HG02642 (cell line): Measurements from ENCODE around the gene RPS2.

Experiments used
- ATAC-seq: cut with Tn5 transposase; IDR thresholded peaks from one replicate; pipeline ENCODE4 v1.9.1; 2021; ENCODE audit warnings: mild to moderate bottlenecking; ENCODE audit not compliant: unreplicated experiment, poor library complexity

Gene RPS2

DNA sequence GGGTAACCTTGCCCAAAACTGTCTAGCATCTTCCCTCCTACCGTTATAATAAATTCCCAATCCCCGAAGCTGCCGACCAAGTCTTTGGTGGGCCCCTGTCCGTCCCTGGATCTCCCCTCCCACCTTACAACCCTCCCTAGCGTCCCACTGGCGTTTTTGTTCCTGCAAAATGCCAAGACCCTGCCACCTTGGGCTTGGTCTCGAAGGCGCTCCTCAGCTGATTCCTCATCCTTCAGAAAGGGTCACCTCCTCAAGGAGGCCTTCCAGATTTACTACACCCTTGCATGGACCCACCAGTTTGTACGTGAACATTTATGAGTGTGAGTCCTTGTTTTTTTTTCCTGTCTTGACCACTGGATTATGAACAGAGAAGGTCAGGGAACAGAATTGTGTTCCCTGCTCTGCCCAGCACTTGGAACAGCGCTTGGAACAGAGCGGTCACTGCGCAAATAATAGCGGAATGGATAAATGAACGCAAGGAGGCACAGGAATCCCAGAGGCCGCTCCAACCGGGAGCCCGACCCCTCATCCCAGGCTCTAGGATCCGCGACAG lies 18.4 kb upstream of the RPS2 start:
- ATAC-seq = no peak

DNA sequence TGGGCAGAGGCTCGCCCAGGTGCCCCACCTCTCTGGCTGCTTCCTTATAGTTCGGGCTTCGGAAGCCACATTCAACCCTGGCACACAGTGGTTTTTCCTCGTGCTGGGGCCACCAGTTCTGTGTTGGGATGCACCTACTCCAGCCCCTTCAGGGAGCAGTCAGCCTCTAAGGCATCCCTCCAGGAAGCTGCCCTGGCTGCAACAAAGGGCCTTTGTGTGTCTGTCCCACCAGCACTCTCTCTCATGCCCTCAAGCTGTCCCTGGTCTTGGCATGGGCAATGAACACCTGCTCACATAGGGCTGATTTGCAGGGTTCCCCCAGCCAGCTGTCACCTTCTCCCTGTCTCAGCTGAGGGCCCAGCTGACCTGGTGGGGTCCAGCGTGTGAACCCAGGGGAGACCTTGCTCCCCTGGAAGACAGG lies 17.4 kb upstream of the RPS2 start:
- ATAC-seq = no peak

DNA sequence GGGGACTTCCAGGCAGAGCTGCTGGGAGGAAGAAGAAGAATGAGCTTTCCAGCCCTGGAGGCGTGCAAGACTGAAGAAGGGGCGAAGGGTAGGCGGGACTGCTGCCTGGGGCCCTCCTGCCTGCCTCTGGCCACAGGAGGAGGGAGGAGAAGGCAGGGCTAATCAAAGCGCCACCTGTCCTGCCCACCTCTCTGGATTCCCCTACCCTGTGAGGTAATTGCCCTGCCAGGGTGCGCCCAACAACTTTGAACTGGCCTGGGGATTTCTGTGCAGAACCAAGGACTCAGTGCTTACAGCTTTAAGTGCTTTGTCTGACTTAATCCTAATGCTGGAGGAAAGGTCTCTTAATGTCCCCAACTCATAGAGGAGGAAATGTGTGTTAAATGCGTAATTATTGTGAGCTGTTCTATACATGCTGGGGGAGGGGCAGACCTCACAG lies 16.8 kb upstream of the RPS2 start, which contains the start of gene NOXO1:
Gene NOXO1 (minus strand): TSS at position 72 of the 439 bp plus-strand sequence. CDS start 290 bp downstream, outside the sequence.
- ATAC-seq = no peak

DNA sequence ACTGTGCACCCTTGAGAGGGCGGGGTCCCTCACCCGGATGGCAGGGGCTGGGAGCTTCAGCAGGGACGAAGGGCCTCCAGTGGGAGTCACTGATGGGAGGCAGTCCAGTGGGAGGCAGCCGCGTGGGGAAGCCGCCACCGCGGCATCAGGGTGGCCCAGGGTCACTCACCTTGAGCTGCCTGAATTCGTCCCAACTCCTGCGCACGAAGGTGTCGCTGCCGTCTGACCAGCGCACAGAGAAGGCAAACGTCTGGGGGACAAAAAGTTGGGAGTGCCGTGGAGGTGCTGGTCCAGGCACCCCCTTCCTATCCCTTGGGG lies 16.1 kb upstream of the RPS2 start:
- ATAC-seq = no peak

DNA sequence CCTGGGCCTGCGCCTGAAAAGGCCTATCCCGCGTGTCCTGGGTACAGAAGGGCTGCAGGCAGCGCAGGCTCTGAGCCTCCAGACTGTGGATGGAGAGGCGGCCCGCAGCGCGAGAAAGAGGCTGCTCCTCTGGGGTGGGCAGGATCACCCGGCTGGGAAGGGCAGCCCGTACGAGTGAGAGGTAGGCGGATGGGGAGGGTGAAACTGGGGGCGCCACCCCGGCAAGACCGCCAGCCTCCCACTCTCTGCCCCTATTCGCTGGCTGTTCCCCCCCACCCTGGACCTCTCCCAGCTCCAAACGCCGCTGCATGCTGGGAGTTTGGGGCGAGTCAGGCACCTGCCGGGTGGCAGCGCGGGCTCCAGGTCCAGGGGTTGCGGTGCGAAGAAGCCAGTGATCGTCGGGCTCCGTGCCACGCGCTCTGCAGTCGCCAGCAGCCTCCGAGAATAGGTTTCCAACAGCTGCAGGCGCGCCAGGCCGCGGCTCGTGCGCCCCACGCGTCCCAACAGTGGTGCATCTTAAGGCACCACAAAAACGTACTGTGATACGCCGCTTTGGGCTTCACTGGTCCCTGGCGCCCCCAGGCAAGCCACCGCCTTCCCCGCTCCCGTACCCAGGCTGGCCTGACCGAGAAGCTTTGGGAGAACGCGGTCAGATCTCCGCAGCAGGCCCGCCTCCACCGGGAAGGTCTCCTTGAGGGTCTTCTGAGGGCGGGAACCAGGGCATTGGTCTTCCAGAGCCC lies 15.6 kb upstream of the RPS2 start:
- ATAC-seq = no peak

DNA sequence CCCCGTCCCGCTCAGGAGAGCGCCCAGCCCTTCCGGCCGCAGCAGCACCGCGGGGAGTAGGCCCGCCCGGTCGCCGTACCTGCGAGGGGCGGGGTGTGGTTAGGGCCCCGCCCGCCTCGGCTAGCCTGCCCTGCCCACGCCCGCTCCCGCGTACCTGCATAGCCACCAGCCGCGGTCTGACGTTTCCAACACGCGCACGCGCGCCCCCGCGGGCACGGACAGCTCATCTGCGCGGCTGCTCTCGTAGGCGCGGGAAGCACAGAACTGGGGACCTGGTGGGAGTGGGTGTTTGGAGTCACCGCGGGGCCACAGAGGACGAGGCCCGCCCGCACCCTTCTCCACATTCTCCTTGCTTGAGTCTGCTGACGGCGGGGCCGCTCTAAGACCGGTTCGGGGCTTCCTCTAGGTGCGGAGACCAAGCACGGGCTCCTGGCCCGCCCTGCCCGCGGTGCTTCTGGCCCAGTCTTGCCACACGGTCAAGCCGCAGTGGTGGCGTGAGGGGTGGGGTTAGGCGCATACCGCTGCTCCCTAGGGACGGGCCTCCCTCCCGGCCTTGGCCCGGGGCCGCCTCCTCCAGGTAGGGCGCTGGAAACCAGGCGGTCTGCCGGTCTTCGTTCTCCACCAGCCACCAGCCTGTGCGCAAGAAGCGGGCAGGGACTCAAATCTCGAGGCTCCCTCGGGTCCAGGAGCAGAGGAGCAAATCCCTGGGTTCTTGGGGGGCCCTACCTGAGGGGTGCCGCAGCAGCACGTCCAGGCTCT lies 14.8 kb upstream of the RPS2 start:
- ATAC-seq = no peak

DNA sequence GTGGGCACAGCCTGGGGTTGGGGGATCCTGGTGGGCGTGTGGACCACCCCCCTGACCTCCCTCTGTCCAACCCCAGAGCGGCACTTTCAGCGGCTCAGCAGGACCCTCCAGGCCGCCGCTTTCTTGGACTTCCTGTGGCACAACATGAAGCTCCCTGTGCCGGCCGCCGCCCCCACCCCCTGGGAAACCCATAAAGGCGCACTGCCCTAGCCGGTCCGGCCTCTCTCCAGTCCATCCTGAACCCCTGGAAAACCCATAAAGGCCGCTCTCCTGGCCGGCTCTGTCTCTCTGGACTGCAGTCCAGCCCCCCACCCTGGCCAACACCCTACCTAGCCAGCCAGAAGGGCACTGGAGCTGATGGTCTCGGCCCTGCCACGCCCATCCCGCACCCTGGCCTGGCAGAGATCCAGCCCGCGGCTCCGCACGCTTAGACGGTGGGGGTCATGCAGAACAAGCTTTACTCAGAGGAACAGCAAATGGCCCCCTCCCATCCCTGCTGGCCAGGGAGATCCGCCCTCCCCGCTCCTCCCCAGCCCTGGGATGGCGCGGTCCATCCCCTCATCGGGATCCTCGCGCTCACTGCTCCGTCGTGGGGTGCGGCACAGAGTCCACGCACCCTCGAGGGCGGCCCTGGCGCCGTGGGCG lies 14.0 kb upstream of the RPS2 start:
- ATAC-seq = no peak

DNA sequence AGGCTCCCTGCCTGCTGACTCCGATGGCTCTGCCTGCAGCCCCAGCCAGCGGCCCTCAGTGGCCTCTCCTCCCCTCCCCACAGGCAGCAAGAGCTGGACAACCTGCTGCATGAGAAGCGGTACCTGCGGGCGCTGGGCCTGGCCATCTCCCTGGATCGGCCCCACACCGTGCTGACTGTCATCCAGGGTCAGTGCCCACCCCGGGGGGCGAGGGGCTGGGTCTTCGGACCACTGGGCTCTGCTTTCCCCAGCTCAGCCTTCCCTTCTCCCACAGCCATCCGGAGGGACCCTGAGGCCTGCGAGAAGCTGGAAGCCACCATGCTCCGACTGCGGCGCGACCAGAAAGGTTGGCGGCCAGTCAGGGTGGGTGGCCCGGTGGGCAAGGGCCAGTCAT lies 13.2 kb upstream of the RPS2 start:
- no peak for ATAC-seq

DNA sequence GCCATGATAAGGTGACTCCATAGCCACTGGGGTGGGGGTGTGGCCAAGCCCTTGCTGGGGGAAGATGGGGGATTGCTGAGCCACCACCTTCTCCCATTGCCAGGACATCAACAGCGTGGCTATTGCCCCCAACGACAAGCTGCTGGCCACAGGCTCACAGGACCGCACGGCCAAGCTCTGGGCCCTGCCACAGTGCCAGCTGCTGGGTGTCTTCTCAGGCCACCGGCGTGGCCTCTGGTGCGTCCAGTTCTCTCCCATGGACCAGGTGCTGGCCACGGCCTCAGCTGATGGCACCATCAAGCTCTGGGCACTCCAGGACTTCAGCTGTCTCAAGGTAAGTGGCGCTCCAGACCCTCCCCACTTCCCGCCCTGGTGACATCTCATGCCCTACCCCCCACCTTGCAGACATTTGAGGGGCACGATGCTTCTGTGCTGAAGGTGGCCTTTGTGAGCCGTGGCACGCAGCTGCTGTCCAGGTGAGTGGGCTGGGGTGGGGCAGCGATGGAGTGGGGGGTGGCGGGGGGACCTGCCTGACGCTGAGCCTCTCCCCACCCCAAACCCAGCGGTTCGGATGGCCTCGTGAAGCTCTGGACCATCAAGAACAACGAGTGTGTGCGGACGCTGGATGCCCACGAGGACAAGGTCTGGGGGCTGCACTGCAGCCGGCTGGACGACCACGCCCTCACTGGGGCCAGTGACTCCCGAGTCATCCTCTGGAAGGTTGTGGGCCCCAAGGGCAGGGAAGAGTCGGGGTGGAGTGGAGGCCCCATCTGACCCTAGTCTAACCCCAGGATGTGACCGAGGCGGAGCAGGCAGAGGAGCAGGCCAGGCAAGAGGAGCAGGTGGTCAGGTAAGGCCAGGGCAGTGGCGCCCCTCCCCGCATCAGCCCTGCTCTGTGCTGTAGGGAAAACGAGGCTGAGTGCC lies 12.6 kb upstream of the RPS2 start:
- no peak for ATAC-seq

DNA sequence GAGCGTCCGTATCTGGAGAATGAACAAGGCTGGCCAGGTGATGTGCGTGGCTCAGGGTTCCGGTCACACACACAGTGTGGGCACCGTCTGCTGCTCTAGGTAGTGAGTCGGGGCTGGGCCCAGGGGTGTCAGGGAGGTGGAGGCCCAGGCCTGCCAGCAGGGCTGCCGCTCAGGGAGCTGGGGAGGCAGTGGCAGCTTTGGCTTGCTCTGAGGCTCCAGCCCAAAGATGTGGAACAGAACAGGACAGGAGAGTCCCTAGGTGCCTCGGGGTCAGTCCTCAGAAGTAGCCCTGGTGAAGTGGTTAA lies 11.5 kb upstream of the RPS2 start:
- no peak for ATAC-seq

DNA sequence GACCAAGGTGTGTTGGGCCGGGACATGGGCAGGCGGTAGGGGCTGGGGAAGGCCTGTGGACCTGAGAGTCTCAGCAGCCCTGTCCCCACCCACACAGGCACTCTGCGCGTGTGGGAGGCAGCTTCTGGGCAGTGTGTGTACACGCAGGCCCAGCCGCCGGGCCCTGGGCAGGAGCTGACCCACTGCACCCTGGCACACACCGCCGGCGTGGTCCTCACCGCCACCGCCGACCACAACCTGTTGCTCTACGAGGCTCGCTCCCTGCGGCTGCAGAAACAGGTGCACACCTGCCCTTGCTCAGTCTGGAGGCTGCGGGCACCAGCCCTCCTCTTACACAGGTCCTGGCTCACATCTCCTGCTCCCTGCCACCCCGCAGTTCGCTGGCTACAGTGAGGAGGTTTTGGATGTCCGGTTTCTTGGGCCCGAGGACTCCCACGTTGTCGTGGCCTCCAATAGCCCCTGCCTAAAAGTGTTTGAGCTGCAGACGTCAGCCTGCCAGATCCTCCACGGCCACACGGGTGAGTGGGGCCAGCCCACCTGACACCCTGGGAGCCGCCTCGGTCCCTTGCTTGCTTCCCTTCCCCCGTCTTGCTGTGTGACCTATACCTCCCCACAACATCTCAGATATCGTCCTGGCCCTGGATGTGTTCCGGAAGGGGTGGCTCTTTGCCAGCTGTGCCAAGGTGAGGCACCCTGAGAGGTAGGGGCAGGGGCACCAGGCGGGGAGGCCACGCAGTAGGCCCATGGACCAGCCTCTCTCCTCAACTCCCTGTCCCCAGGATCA lies 11.0 kb upstream of the RPS2 start:
- ATAC-seq = no peak

DNA sequence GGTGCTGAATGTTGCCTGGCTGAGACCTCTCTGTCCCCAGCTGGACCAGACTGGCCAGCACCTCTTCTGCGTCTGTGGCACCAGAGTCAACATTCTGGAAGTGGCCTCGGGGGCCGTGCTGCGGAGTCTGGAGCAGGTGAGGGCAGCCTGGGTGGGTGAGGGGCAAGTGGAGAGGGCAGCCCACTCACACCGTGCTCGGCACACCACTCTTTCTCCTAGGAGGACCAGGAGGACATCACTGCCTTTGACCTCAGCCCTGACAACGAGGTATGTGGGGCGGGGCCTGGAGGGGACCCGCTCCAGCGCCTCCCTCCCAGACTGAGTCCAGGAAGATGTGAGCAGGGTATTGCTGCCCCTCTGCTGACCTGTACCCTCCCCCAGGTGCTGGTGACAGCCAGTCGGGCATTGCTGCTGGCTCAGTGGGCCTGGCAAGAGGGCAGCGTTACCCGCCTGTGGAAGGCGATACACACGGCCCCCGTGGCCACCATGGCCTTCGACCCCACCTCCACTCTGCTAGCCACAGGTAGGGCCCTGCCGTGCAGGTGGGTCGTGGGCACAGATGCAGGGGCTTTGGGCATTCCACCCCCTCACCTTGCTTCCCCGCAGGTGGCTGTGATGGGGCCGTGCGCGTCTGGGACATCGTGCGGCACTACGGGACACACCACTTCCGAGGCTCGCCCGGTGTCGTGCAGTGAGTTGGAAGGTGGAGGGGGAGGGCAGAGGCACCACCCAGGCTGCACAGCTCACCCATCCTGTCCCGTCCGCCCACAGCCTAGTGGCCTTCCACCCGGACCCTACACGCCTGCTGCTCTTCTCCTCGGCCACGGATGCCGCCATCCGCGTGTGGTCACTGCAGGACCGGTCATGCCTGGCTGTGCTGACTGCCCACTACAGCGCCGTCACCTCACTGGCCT lies 9.8 kb upstream of the RPS2 start:
- no peak for ATAC-seq

DNA sequence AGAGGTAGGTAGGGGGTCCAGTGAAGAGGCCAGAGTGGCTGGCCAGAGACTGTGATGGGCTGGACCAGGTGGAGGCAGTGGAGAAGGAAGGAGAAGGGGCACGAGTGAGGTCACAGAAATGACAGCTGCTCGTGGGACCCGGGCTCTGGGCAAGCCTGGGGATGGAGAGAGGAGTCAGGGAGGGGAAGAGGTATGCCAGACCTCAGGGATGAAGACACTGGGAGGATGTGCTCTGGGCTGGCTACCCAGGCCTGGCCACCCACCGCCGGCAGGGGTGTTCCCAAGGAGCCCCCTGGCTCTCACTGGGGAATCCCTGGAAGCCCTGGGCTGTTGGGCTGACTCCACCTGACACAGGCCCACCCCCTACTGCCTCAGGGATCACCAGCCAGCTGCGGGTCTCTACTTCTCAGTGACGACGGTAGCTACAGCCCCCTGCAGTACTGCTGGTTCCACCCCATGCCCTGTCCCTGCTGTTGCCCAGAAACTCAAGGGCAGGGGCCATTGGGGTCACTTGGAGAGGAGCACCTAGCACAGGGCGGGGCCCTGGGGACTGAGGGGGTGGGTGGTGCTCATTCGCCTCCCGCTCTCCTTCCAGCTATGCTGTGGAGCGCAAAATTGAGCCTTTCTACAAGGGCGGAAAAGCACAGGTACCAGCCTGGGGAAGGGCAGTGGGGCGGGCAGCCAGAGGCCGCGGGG lies 9.0 kb upstream of the RPS2 start:
- no peak for ATAC-seq

DNA sequence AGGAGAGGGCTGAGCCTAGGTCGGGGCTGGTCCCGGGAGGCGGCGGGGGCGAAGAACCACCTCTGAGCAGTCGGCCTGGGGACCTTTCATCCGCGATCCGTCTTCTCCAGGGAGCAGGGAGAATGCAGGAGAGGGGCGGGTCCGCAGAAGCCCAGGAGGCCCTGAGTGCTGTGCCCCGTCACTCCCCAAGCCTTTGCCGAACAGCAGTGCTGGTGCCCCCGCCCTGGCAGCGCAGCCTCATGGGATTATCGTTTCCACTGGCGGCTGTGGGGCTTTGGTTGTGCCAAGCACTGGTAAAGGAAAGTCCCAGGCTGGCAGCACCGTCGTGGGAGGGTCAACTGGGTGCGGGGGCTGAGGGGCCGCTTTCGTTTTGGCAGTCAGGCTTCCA lies 7.9 kb upstream of the RPS2 start:
- ATAC-seq = peak; percentile 1

DNA sequence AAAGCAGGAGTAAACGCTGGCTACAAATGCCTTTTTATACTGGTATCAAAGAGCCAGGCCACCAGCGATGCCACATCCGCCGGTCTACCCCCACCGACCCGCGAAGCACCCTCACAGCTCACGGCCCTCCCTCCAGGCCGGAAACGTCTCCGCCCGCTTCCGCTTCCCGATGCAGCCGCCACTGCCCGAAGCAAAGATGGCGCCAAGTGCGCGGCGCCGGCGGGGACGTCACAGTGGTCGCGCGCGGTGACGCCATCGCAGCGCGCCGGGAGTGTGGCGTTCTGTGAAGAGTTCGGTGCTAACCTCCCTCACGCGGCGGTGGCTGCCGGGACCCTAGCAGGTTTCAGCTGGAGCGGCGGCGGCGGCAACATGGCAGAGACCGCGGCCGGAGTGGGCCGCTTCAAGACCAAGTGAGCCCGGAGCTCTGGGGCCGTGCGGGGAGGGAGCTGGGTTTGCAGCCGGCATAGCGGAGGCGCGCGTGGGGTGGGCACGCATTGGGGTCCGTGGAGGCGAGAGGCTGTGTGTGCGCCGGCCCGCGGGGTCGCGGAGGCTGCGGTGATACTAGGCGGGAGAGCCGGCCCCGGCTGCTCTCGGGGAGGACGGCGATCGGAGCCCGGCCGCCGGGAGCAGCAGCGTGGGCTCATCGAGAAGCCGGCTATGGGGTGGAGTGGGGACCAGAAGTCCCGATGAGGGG lies 7.3 kb upstream of the RPS2 start, which contains the start of gene TBL3:
Gene TBL3 (plus strand): TSS at position 258 of the 694 bp plus-strand sequence. CDS start 112 bp downstream, at position 370.
- ATAC-seq = peak; percentile 69

DNA sequence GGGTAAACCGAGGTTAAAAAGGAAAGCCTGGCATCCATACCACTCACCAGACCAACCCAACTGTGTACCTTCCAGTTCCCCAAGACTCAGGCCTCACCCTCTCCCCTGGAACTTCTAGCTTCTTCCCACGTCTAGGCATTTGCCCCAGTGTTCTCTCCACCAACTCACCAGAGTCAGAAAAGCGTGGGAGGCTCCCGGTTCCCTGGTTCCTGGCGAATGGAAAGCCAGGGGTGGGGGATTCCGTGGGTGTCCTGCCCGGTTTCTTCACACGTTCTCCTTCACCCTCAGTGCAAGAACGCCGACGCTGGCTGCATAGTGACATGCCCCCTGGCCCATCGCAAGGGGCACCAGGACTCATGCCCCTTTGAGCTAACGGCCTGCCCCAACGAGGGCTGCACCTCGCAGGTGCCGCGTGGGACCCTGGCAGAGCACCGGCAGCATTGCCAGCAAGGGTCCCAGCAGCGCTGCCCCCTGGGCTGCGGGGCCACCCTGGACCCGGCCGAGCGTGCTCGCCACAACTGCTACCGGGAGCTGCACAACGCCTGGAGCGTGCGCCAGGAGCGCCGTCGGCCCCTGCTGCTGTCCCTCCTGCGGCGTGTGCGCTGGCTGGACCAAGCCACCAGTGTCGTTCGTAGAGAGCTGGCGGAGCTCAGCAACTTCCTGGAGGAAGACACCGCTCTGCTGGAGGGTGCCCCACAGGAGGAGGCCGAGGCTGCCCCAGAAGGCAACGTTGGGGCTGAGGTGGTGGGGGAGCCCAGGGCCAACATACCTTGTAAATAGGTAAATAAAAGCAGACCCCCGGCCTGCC lies 3.7 kb upstream of the RPS2 start:
- no peak for ATAC-seq
